Left ventricle myocardium inferior (tissue), 1 donor: Measurements from ENCODE around the gene VENTX. TPM values are rescaled to one million over a fixed set of nuclear protein-coding genes. Genes with fewer than 3 reads are reported as not detected.

ENCODE experiments used
- DNase-seq: peaks from one replicate; pipeline ENCODE4 v3.0.0-alpha.2; 2020
- H3K27ac ChIP-seq: fragments of 200-600 bp; replicated peaks from 2 replicates; pipeline ENCODE4 v1.8.0; 2021
- H3K27me3 ChIP-seq: fragments of 200-600 bp; 2 replicates; pipeline ENCODE4 v1.8.0; 2021; ENCODE audit warnings: low read depth
- H3K36me3 ChIP-seq: fragments of 200-600 bp; 2 replicates; pipeline ENCODE4 v1.8.0; 2021
- H3K4me1 ChIP-seq: fragments of 200-600 bp; 2 replicates; pipeline ENCODE4 v1.8.0; 2021
- H3K4me3 ChIP-seq: fragments of 200-600 bp; 2 replicates; pipeline ENCODE4 v1.8.0; 2021; ENCODE audit warnings: mild to moderate bottlenecking, moderate library complexity
- H3K9me3 ChIP-seq: fragments of 200-600 bp; replicated peaks from 2 replicates; pipeline ENCODE4 v1.8.0; 2021
- intact Hi-C: fragments of 100-400 bp; cut with micrococcal nuclease; formaldehyde crosslinking; loops from one replicate; pipeline ENCODE4 v1.11.0; 2022
- total RNA-seq: library from RNA; stranded (reverse); fragmentation: NEBNext Ultra II Directional; extraction: Animal tissue kit (Norgen Biotek cat#: 25700); gene quantifications from one replicate; pipeline ENCODE4 v1.2.1, GENCODE V29; 2021
- TF ChIP-seq, protein P1 (sequence below): fragments of 200-600 bp; IDR thresholded peaks from 2 replicates; pipeline ENCODE4 v1.8.0; 2021; ENCODE audit warnings: antibody characterized with exemption, mild to moderate bottlenecking, borderline replicate concordance
- donor health status: DM: no; HTN: yes; CAD: no; lungs with severe emphysema.

VENTX gene
- total RNA-seq, 1 donor from 2014 or later: 0.33 TPM

DNA sequence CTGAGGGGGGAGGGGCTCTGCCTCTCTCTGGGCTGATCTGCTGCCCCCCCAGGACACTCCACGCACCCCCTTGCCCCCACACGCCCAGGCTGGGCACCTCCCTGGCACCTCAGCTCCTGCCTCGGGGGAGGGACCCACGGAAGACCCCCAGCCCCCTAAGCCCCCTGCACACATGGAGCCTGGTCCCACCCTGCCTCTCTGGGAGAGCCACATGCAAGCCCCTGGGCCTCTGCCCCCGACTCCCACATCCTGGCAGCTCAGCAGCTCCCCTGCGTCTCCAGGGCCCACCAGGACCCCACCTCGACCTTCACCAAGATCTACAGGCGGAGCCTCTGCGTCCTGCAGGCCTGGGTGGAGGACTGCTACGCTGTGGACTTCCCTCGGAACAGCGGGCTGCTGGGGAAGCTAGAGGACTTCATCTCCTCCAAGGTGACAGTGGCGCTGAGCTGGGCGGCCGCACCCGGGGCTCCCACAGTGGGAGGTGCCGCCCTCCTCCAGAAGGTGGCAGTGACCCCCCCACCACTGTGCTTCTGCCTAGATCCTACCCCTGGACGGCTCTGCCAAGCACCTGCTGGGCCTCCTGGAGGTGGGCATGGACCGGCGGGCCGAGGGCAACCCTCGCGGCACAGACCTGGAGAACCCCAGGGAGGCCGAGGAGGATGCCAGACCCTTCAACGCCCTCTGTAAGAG, 26.4 kb upstream of the VENTX start:
- Histone ChIP-seq H3K4me1 (no peaks in the 10 kb centered on the region), H3K36me3 (no peaks in the 10 kb centered on the region), H3K4me3 (no peak overlapping the region), H3K27me3 (peaks cover 62% of the 10 kb centered on the region), H3K27ac (no peak overlapping the region), H3K9me3 (no peaks in the 10 kb centered on the region)
- intact Hi-C loops: no loop called here
- no peak for DNase-seq
- TF ChIP-seq, protein P1, sequence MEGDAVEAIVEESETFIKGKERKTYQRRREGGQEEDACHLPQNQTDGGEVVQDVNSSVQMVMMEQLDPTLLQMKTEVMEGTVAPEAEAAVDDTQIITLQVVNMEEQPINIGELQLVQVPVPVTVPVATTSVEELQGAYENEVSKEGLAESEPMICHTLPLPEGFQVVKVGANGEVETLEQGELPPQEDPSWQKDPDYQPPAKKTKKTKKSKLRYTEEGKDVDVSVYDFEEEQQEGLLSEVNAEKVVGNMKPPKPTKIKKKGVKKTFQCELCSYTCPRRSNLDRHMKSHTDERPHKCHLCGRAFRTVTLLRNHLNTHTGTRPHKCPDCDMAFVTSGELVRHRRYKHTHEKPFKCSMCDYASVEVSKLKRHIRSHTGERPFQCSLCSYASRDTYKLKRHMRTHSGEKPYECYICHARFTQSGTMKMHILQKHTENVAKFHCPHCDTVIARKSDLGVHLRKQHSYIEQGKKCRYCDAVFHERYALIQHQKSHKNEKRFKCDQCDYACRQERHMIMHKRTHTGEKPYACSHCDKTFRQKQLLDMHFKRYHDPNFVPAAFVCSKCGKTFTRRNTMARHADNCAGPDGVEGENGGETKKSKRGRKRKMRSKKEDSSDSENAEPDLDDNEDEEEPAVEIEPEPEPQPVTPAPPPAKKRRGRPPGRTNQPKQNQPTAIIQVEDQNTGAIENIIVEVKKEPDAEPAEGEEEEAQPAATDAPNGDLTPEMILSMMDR: no peak

DNA sequence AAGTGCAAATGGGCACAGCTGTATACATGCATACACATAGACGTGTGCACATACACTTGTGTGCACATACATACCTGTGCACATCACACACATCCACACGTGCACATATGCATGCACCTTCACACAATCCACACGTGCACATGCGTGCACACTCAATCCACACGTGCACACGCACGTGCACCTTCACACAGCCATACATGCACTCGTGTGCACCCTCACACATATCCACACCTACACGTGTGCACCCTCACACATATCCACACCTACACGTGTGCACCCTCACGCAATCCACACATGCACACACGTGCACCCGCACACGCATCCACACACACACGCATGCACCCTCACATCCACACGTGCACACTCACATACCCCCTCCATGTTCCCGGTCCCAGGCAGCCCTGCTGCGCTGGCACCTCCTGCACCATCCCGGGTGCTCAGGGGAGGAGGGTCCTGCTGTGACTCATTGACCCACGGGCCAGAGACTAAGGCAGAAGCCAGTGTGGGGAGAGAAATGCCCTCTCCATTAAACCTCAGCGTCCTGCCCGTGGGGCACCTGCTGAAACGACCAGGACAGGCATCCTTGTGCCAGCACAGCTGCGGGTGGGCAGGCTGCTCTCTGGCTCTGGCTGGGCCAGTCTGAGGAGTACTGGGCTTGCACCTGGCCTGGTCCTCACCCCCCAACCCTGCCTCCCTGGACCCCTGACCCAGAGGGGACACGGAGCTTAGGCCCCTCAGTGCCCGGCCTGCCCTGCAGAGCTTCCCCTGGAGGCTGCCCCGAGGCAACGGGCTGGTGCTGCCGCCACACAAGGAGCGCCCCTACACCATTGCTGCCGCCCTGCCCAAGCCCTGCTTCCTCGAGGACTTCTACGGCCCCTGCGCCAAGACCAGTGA, 25.4 kb upstream of the VENTX start:
- H3K4me1 ChIP-seq: no peaks in the 10 kb centered on the region
- no peak for DNase-seq
- H3K27me3 ChIP-seq: peaks cover 52% of the 10 kb centered on the region
- TF ChIP-seq, protein P1: no peak
- no peaks in the 10 kb centered on the region for H3K36me3 ChIP-seq
- intact Hi-C loops: no loop called here
- H3K27ac ChIP-seq: no peak overlapping the region
- H3K9me3 ChIP-seq: no peaks in the 10 kb centered on the region
- no peak overlapping the region for H3K4me3 ChIP-seq

DNA sequence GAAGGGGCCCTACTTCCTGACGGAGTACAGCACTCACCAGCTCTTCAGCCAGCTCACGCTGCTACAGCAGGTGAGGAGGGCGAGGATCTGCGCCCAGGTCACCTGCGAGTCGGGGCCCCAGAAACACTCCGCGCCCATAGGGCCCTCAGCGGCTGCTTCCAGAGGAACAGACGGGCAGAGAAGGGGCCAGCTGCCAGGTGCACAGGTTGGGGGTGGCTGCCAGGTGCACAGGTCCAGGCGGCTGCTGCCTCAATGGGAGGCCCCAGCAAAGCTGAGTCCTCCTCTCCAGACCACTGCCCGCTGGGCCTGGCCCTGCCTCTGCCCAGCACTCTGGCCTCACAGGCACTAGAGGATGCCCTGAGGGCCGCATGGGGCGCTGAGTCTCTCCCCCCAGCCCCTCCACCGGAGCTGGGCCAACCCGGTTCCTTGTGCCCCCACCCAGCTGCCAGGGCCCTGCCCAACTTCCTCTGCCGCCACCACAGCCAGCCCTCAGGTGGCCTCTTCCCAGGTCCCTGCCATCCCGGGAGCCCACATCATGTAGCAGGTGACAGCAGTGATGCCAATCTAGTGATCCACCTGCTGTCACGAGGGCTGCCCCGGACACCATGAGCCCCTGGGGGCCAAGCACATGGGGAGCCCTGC, 24.7 kb upstream of the VENTX start:
- Histone ChIP-seq H3K9me3 (no peaks in the 10 kb centered on the region), H3K4me3 (no peak overlapping the region), H3K36me3 (no peaks in the 10 kb centered on the region), H3K4me1 (no peaks in the 10 kb centered on the region), H3K27ac (no peak overlapping the region), H3K27me3 (peaks cover 47% of the 10 kb centered on the region)
- intact Hi-C loops: no loop called here
- TF ChIP-seq, protein P1: no peak
- no peak for DNase-seq

DNA sequence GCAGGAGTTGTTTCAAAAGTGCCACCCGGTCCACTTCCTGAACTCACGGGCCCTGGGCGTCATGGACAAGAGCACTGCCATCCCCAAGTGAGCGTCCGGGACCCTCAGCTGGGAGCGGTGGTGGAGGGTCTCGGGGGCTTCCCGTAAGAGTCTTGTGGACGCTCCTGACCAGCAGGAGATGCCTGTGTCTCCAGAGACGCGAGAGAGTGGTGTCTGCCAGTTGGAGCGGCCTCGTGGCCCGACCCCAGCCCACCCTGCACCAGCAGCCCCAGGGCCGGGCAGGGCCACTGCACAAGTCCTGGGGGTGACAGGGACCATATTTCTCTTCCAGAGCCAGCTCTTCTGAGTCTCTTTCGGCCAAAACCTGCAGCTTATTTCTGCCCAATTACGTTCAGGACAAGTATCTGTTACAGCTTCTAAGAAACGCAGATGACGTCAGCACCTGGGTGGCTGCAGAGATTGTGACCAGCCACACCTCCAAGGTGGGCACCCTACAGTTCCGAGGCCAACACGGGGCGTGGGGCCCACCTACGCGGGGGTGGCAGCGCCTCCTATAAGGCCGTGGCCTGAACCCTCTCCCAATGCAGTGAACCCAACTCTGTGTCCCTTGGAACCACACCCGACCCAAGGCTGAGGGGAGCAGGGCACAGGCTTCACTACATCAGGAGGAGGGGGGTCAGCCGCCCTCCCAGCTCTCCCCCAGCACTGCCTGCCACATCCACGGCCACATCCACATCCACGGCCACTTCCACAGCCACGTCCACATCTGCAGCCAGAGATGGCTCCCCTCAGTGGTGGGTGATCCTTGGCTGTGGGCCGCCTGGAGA, 23.8 kb upstream of the VENTX start:
- Histone ChIP-seq H3K4me3 (no peak overlapping the region), H3K4me1 (no peaks in the 10 kb centered on the region), H3K27me3 (peaks cover 56% of the 10 kb centered on the region), H3K27ac (no peak overlapping the region), H3K36me3 (no peaks in the 10 kb centered on the region), H3K9me3 (no peaks in the 10 kb centered on the region)
- TF ChIP-seq, protein P1: no peak
- no peak for DNase-seq
- intact Hi-C loops: no loop called here
